GM18909 (cell line): ENCODE results near the gene PDLIM7.

Experiments used
- ATAC-seq: cut with Tn5 transposase; IDR thresholded peaks from one replicate; pipeline ENCODE4 v1.9.1; 2021; ENCODE audit warnings: mild to moderate bottlenecking; ENCODE audit not compliant: unreplicated experiment, poor library complexity

PDLIM7 gene

GRCh38 chr5:177476531-177477233 lies 20.7 kb downstream of the PDLIM7 start:
- no peak for ATAC-seq

- no peak for ATAC-seq
Measured at GRCh38 chr5:177475563-177476427, 21.6 kb downstream of the PDLIM7 start.

GRCh38 chr5:177474846-177475562 lies 22.4 kb downstream of the PDLIM7 start:
- no peak for ATAC-seq

DNA sequence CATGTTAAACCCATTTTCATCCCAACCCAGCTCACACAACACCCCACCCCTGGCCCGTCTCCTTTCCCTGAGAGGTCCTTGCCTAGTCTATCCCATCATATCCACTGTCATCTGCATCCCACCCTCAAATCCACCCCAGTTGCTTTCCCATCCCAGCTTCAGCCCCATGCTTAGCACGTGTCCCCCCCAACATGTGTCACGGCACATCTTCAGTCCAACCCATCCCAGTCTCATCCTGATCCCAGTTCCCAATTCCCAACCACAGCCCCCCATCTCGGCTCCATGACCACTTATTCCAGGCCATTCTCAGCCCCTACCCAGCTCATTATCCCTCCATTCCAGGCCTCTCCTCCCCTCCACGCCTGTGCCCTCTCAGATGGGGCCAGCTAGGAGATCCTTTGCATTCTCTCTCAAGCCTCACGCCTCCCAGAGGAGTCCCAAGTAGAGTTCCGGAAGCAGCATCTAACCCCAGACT lies 23.4 kb downstream of the PDLIM7 start:
- ATAC-seq, result no peak

GRCh38 chr5:177473443-177474001 lies 23.9 kb downstream of the PDLIM7 start, which contains the start of gene DBN1:
TSS of gene DBN1 (minus strand) at chr5:177473634. CDS start at chr5:177473521, 113 bp downstream.
- no peak for ATAC-seq

GRCh38 chr5:177472460-177473442 lies 24.7 kb downstream of the PDLIM7 start:
- ATAC-seq, result no peak

DNA sequence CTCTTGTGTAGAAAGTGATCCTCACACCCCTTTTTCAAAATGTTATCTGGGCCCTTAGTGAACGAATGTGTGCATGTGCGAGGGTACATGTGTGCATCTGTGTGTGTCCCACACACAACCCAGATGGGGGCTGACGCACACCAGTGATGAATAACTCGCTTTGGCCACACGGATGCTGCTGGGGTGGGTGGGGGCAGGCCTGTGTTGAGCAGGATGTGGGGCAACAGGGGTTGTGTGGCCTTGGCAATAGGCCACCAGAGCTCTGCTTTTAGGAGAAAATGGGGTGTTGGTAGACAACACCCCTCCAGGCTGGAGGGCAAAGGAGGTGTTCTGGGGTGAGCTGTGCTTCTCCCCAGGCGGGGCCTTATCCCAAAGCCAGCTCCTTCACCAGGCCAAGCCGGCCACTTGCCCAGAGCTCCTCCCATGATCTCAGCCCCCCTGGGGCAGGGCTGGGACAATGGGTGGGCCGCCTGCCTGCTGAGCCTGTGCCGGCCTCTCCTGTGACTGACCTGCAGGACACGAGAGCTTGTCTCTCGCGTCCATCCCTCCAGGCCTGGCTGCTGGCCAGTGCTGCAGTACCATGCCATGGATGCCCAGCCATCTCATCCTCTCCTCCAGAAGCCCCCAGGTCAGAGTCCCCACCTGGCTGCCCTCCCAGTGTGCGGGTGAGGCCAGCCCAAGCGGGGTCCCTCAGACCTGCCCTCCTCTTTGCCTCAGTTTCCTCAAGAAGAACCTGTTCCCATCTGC lies 25.6 kb downstream of the PDLIM7 start:
- no peak for ATAC-seq

DNA sequence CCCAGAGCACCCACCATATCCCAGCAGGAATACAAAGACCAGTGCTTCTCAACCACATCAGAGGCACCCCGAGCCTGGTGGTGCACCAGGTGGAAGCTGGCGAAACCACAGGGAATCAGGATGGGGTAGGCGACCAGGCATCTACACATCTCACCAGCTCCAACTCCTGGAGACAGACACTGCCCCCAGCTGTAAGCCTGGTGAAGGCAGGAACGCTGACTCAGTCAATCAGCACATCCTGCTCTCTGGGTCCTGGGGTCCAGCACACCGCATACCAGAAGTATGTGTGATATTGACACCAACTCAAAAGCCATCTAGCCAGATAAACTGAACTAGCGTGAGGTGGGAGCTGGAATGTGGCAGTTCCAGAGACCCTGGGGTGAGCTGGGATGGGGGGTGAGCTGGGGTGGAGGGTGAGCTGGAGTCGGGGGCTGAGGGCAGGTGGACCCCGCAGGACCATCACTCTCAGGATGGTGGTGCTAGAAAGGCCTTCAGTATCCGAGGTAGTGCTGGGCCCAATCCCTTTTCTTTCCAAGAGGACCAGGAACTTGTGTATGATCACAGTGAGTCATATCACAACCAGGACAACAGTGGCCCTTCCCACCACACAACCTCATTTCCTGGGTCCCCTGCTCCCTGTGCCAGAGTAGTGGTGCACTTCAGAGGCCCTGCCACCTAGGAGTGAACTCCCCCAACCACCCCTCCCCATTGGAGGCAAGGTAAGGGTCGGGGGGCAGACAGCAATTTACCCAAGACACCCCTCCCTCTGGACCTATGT lies 26.5 kb downstream of the PDLIM7 start:
- no peak for ATAC-seq

- no peak for ATAC-seq
Measured at GRCh38 chr5:177469750-177470525, 27.5 kb downstream of the PDLIM7 start.

- no peak for ATAC-seq
Measured at GRCh38 chr5:177468685-177469628, 28.4 kb downstream of the PDLIM7 start.

DNA sequence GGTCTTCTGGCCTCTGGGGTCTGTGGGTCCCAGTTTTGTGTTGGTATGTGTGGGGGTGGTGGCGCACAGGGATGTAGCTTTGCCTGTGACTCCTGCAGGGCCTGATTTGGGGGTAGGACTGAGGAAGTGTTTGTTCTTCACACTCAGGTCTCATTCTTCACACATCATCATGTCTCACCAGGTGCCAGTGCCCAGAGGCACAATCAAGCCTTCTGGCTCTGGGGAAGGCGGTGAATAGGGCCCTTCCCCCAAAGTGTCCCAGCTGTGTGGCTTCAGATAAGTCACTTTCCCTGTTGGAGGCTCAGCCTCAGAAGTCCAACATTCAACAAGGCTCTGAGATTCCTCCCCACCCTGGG lies 29.1 kb downstream of the PDLIM7 start:
- ATAC-seq, result no peak

- ATAC-seq, result no peak
Measured at GRCh38 chr5:177467436-177467835, 30.0 kb downstream of the PDLIM7 start.

DNA sequence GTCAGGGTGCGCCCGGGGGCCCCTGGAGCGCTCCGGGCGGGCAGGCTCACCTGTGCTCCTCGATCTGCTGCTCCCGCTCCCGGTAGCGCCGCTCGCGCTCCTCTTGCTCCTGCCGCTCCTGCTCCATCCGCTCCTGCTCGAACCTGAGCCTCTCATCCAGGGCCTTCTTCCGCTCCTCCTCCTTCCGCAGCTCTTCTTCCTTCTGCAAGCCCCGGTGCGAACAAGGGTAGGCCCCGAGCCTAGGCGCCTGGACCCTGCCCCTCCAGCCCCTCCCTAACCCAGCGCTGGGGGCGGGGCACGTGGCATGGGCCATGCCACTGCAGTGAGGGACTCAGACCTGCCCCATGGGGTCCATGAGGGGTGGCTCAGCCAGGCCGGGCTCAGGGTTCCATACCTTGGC lies 30.5 kb downstream of the PDLIM7 start:
- no peak for ATAC-seq

GRCh38 chr5:177465044-177465443 lies 32.4 kb downstream of the PDLIM7 start:
- ATAC-seq, result no peak

GRCh38 chr5:177462021-177462670 lies 35.3 kb downstream of the PDLIM7 start:
- no peak for ATAC-seq
